ENCODE measurements around the gene MTCL3.

- TF ChIP-seq POLR2A (IDR thresholded peaks at IDR 0.05; ENCODE audit: low read depth, low read length) (no peak), TAF1 (IDR thresholded peaks at IDR 0.05; ENCODE audit: borderline replicate concordance, low read depth, low read length) (no peak), POLR2AphosphoS5 (IDR thresholded peaks at IDR 0.05; ENCODE audit: low read depth, low read length) (no peak)
Observed at GRCh38 chr6:127439718-127440117, 79.4 kb downstream of the MTCL3 start.
